Astrocyte of the cerebellum (primary cell): ENCODE results near the gene ADGRA3.
A peak's percentile ranks its signal among the peaks of the same experiment; 100 is the strongest.

Source experiments
- DNase-seq: peaks from one replicate; pipeline ENCODE4 v3.0.0-alpha.2; 2011; ENCODE audit warnings: low read depth
- H3K4me3 ChIP-seq: 2 replicates; pipeline ENCODE4 v1.5.1; 2011; ENCODE audit warnings: mild to moderate bottlenecking, low read depth, low read length, moderate library complexity
- CTCF ChIP-seq: IDR thresholded peaks from 2 replicates; pipeline ENCODE4 v1.5.1; 2012; ENCODE audit warnings: low read length, low read depth, moderate library complexity, mild to moderate bottlenecking; ENCODE audit errors: missing control alignments
- in situ Hi-C: cut with HindIII; loops from 2 replicates; pipeline ENCODE4 v1.10.0; 2017; ENCODE audit warnings: low sequenced_read_pairs

The ADGRA3 gene

GRCh38 chr4:22356987-22357596 is 158.8 kb downstream of the ADGRA3 start:
- TF ChIP-seq CTCF: peak; percentile 52
- no peak overlapping the region for H3K4me3 ChIP-seq
- no peak for DNase-seq
- in situ Hi-C loops: no loop called here

- DNase-seq: no peak
- no peak overlapping the region for H3K4me3 ChIP-seq
- in situ Hi-C loops: no loop called here
- TF ChIP-seq CTCF: no peak
These were observed 167.5 kb downstream of the ADGRA3 start for GRCh38 chr4:22348410-22348809.

GRCh38 chr4:22345678-22346077 is 170.2 kb downstream of the ADGRA3 start:
- in situ Hi-C loops: no loop called here
- TF ChIP-seq CTCF: no peak
- DNase-seq: no peak
- H3K4me3 ChIP-seq: no peak overlapping the region

GRCh38 chr4:22345055-22345454 is 170.8 kb downstream of the ADGRA3 start:
- no peak for TF ChIP-seq CTCF
- in situ Hi-C loops: no loop called here
- no peak for DNase-seq
- no peak overlapping the region for H3K4me3 ChIP-seq

GRCh38 chr4:22343606-22344005 is 172.3 kb downstream of the ADGRA3 start:
- no peak for TF ChIP-seq CTCF
- in situ Hi-C loops: no loop called here
- H3K4me3 ChIP-seq: no peak overlapping the region
- DNase-seq: no peak

GRCh38 chr4:22339491-22339890 is 176.4 kb downstream of the ADGRA3 start:
- no peak for DNase-seq
- no peak overlapping the region for H3K4me3 ChIP-seq
- TF ChIP-seq CTCF: no peak
- in situ Hi-C loops: no loop called here

- in situ Hi-C loops: no loop called here
- DNase-seq: no peak
- TF ChIP-seq CTCF: no peak
- H3K4me3 ChIP-seq: no peak overlapping the region
These were observed 177.1 kb downstream of the ADGRA3 start for GRCh38 chr4:22338796-22339195.
